ENCODE data around the gene PLCD1. TPM values are rescaled to one million over a fixed set of nuclear protein-coding genes. Genes with fewer than 3 reads are reported as not detected.

Gene PLCD1
- total RNA-seq, 1 donor from 2014 or later = 38.6 TPM

GRCh38 chr3:38031022-38031994 is 1.9 kb upstream of the PLCD1 start:
- no peak overlapping the region for H3K4me2 ChIP-seq
- no peak for TF ChIP-seq EZH2 (IDR thresholded peaks at IDR 0.05)
- TF ChIP-seq, protein P1, sequence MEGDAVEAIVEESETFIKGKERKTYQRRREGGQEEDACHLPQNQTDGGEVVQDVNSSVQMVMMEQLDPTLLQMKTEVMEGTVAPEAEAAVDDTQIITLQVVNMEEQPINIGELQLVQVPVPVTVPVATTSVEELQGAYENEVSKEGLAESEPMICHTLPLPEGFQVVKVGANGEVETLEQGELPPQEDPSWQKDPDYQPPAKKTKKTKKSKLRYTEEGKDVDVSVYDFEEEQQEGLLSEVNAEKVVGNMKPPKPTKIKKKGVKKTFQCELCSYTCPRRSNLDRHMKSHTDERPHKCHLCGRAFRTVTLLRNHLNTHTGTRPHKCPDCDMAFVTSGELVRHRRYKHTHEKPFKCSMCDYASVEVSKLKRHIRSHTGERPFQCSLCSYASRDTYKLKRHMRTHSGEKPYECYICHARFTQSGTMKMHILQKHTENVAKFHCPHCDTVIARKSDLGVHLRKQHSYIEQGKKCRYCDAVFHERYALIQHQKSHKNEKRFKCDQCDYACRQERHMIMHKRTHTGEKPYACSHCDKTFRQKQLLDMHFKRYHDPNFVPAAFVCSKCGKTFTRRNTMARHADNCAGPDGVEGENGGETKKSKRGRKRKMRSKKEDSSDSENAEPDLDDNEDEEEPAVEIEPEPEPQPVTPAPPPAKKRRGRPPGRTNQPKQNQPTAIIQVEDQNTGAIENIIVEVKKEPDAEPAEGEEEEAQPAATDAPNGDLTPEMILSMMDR (IDR thresholded peaks at IDR 0.05) = no peak
- no peak for TF ChIP-seq EZH2phosphoT487 (IDR thresholded peaks at IDR 0.05)
- no peaks in the 10 kb centered on the region for H3K36me3 ChIP-seq
- H3K27ac ChIP-seq = no peak overlapping the region
- peaks cover 7% of the 10 kb centered on the region for H3F3A ChIP-seq (ENCODE audit: low read depth)
- no peak for DNase-seq (ENCODE audit: low spot score)
- no peak overlapping the region for H2AFZ ChIP-seq (replicated peaks)
- peaks cover 4% of the 10 kb centered on the region for H3K4me1 ChIP-seq
- peak overlapping the region; percentile 89 for H3K27ac Mint-ChIP-seq
- H4K20me1 ChIP-seq (ENCODE audit: low read depth) = peaks cover 23% of the 10 kb centered on the region
- peaks cover 11% of the 10 kb centered on the region for H3K4me1 Mint-ChIP-seq
- no peaks in the 10 kb centered on the region for H3K9me3 Mint-ChIP-seq
- H3K4me3 ChIP-seq = no peak overlapping the region
- H3K79me2 ChIP-seq (ENCODE audit: low read depth) = no peaks in the 10 kb centered on the region
- peaks cover 24% of the 10 kb centered on the region for H3K27me3 Mint-ChIP-seq (ENCODE audit: insufficient read depth, low read depth)
- H3K9ac ChIP-seq = no peak overlapping the region
- no peaks in the 10 kb centered on the region for H3K36me3 Mint-ChIP-seq
- peak overlapping the region; percentile 76 for H3K4me3 Mint-ChIP-seq
- no peaks in the 10 kb centered on the region for H3K9me3 ChIP-seq (ENCODE audit: low read depth)
- peaks cover 71% of the 10 kb centered on the region for H3K27me3 ChIP-seq

GRCh38 chr3:38030126-38031021 is 932 bp upstream of the PLCD1 start:
- Histone ChIP-seq H3K4me3 (peak overlapping the region; percentile 83), H3K9me3 (ENCODE audit: low read depth) (no peaks in the 10 kb centered on the region), H3K27ac (no peak overlapping the region), H3K9ac (peak overlapping the region; percentile 83), H4K20me1 (ENCODE audit: low read depth) (peaks cover 32% of the 10 kb centered on the region), H2AFZ (replicated peaks) (peak overlapping the region; percentile 96), H3K4me1 (peaks cover 4% of the 10 kb centered on the region), H3K36me3 (no peaks in the 10 kb centered on the region), H3K4me2 (peak overlapping the region; percentile 80), H3K79me2 (ENCODE audit: low read depth) (no peaks in the 10 kb centered on the region), H3K27me3 (peaks cover 80% of the 10 kb centered on the region), H3F3A (ENCODE audit: low read depth) (peaks cover 7% of the 10 kb centered on the region)
- Mint-ChIP-seq H3K4me3 (peak overlapping the region; percentile 76), H3K9me3 (no peaks in the 10 kb centered on the region), H3K36me3 (no peaks in the 10 kb centered on the region), H3K27ac (no peak overlapping the region), H3K4me1 (peaks cover 17% of the 10 kb centered on the region), H3K27me3 (ENCODE audit: insufficient read depth, low read depth) (peaks cover 24% of the 10 kb centered on the region)
- TF ChIP-seq EZH2 (IDR thresholded peaks at IDR 0.05) (no peak), EZH2phosphoT487 (IDR thresholded peaks at IDR 0.05) (no peak)
- TF ChIP-seq, protein P1 (IDR thresholded peaks at IDR 0.05) = no peak
- no peak for DNase-seq (ENCODE audit: low spot score)

DNA sequence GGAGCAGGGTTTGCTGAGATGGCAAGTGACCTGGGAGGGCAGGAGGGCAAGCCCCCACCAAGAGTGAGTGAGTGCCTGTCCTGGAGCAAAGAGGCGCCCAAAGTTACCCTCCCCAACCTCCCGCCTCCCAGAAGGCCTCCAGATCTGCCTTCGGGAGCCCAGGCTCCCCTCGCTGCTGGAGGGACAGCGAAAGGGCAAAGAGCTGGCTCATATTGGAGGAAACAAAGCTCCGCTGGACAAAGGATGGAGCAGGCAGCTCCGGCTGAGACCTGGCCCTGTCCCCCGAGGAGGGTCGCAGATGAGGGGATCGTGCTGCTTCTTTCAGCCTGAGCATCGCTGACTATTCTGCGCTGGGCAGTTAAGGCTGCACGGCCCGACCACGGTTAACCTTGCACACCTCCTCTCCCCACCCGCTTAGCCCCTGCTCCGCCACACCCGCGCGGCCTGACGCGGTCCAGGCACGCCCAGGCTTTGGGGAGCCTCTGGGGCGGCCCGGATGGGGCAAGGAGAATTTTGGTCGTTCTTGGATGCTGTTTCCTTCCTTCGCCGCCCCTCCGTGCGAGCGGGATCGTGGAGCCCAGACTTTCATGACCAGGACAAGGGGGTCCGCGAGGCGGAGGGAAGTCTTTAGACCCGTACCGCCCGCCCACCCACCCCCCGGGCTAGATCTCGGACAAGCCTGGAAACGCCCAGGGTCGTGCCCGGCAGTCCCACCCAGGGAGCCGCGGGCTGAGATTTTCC is 651 bp downstream of the PLCD1 start:
- peaks cover 19% of the 10 kb centered on the region for H3K4me1 Mint-ChIP-seq
- no peaks in the 10 kb centered on the region for H3K9me3 ChIP-seq (ENCODE audit: low read depth)
- H2AFZ ChIP-seq (replicated peaks) = no peak overlapping the region
- H3K27me3 Mint-ChIP-seq (ENCODE audit: insufficient read depth, low read depth) = peaks cover 24% of the 10 kb centered on the region
- H3K79me2 ChIP-seq (ENCODE audit: low read depth) = no peaks in the 10 kb centered on the region
- no peaks in the 10 kb centered on the region for H3K9me3 Mint-ChIP-seq
- no peaks in the 10 kb centered on the region for H3K36me3 ChIP-seq
- peak overlapping the region; percentile 83 for H3K4me3 ChIP-seq
- peak; percentile 78 for DNase-seq (ENCODE audit: low spot score)
- H3K9ac ChIP-seq = peak overlapping the region; percentile 40
- TF ChIP-seq, protein P1 (IDR thresholded peaks at IDR 0.05) = no peak
- TF ChIP-seq EZH2 (IDR thresholded peaks at IDR 0.05) = peak; percentile 40
- no peak for TF ChIP-seq EZH2phosphoT487 (IDR thresholded peaks at IDR 0.05)
- H4K20me1 ChIP-seq (ENCODE audit: low read depth) = peaks cover 39% of the 10 kb centered on the region
- no peak overlapping the region for H3K27ac ChIP-seq
- peaks cover 12% of the 10 kb centered on the region for H3F3A ChIP-seq (ENCODE audit: low read depth)
- H3K36me3 Mint-ChIP-seq = no peaks in the 10 kb centered on the region
- H3K27ac Mint-ChIP-seq = no peak overlapping the region
- H3K4me1 ChIP-seq = peaks cover 4% of the 10 kb centered on the region
- H3K27me3 ChIP-seq = peaks cover 77% of the 10 kb centered on the region
- peak overlapping the region; percentile 83 for H3K4me3 Mint-ChIP-seq
- H3K4me2 ChIP-seq = peak overlapping the region; percentile 80

Measured in neural progenitor cell (in vitro differentiated cells).